ENCODE results near the gene ENPP6. TPM values are rescaled to one million over a fixed set of nuclear protein-coding genes. Genes with fewer than 3 reads are reported as not detected.

ENPP6 gene
- total RNA-seq, 6 experiments from 2014 or later, result not detected

- no peak for TF ChIP-seq CTCF (IDR thresholded peaks at IDR 0.05)
- DNase-seq, result no peak
- H3K9me3 Mint-ChIP-seq, result peaks cover 25% of the 10 kb centered on the region
- H3K27me3 Mint-ChIP-seq (ENCODE audit: insufficient read depth), result peaks cover 3% of the 10 kb centered on the region; the same call in 1 of the 2 replicates
- H3K27ac Mint-ChIP-seq, result no peak overlapping the region
- 0 out of 2 replicates have a peak, but pooled peaks cover 4% of the 10 kb centered on the region for H3K36me3 Mint-ChIP-seq (ENCODE audit: low read depth)
- no peaks in the 10 kb centered on the region for H3K4me1 Mint-ChIP-seq (ENCODE audit: low read depth)
- no peak overlapping the region for H3K4me3 Mint-ChIP-seq
These were observed 106.3 kb downstream of the ENPP6 start for GRCh38 chr4:184111233-184111832.

- H3K4me1 Mint-ChIP-seq (ENCODE audit: low read depth), result no peaks in the 10 kb centered on the region
- TF ChIP-seq CTCF (IDR thresholded peaks at IDR 0.05), result no peak
These were observed 107.0 kb downstream of the ENPP6 start for GRCh38 chr4:184110452-184111224.

GRCh38 chr4:184108006-184108501 is 109.6 kb downstream of the ENPP6 start:
- Mint-ChIP-seq H3K4me1 (ENCODE audit: low read depth) (no peaks in the 10 kb centered on the region), H3K4me3 (no peak overlapping the region), H3K27me3 (ENCODE audit: insufficient read depth) (0 out of 2 replicates have a peak, but pooled peaks cover 3% of the 10 kb centered on the region), H3K36me3 (ENCODE audit: low read depth) (0 out of 2 replicates have a peak, but pooled peaks cover 4% of the 10 kb centered on the region), H3K9me3 (peaks cover 27% of the 10 kb centered on the region), H3K27ac (no peak overlapping the region)
- DNase-seq, result no peak
- no peak for TF ChIP-seq CTCF (IDR thresholded peaks at IDR 0.05)

More at GRCh38 chr4:184110452-184111224, 107.0 kb downstream of the ENPP6 start:
- Mint-ChIP-seq H3K9me3 (peaks cover 27% of the 10 kb centered on the region), H3K27ac (no peak overlapping the region), H3K27me3 (ENCODE audit: insufficient read depth) (peaks cover 3% of the 10 kb centered on the region; the same call in 1 of the 2 replicates), H3K4me3 (no peak overlapping the region), H3K36me3 (ENCODE audit: low read depth) (0 out of 2 replicates have a peak, but pooled peaks cover 4% of the 10 kb centered on the region)
- no peak for DNase-seq

- no peak for DNase-seq
- Mint-ChIP-seq H3K4me3 (no peak overlapping the region), H3K36me3 (ENCODE audit: low read depth) (0 out of 2 replicates have a peak, but pooled peaks cover 4% of the 10 kb centered on the region), H3K4me1 (ENCODE audit: low read depth) (no peaks in the 10 kb centered on the region), H3K27ac (no peak overlapping the region), H3K27me3 (ENCODE audit: insufficient read depth) (peaks cover 7% of the 10 kb centered on the region), H3K9me3 (peaks cover 13% of the 10 kb centered on the region)
- no peak for TF ChIP-seq CTCF (IDR thresholded peaks at IDR 0.05)
These were observed 113.1 kb downstream of the ENPP6 start for GRCh38 chr4:184104419-184105101.

GRCh38 chr4:184103527-184104264 is 114.0 kb downstream of the ENPP6 start:
- DNase-seq, result no peak
- H3K27ac Mint-ChIP-seq, result no peak overlapping the region
- H3K4me3 Mint-ChIP-seq, result no peak overlapping the region
- H3K4me1 Mint-ChIP-seq (ENCODE audit: low read depth), result no peaks in the 10 kb centered on the region
- 0 out of 2 replicates have a peak, but pooled peaks cover 4% of the 10 kb centered on the region for H3K36me3 Mint-ChIP-seq (ENCODE audit: low read depth)
- peaks cover 7% of the 10 kb centered on the region for H3K27me3 Mint-ChIP-seq (ENCODE audit: insufficient read depth)
- peaks cover 13% of the 10 kb centered on the region for H3K9me3 Mint-ChIP-seq
- TF ChIP-seq CTCF (IDR thresholded peaks at IDR 0.05), result no peak
